ENCODE data around the gene HSD17B12.

- TF ChIP-seq CTCF (IDR thresholded peaks at IDR 0.05): no peak
- TF ChIP-seq POLR2AphosphoS5 (IDR thresholded peaks at IDR 0.05; ENCODE audit: low read depth, low read length): no peak
- no peak for TF ChIP-seq TCF7L2 (IDR thresholded peaks at IDR 0.05; ENCODE audit: low read depth, low read length)
Observed at GRCh38 chr11:43879789-43880639, 199.5 kb downstream of the HSD17B12 start.

All from Panc1 (cell line).